Measurements from ENCODE around the gene SLC8A2.

SLC8A2 gene

DNA sequence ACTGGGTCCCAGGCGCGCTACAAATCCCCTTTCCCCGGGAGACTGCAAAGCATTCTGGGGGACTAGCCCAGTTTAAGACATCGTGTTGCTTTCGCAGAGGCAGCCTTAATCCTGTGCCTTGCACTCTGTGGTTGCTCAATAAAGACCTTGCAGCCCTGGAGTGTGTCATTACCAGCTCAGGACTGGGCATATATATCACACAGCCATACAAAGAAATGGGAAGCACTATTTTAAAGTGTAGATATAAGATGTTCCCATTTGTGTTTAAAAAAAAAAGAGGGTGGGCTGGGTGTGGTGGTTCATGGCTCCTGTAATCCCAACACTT lies 32.1 kb upstream of the SLC8A2 start:
- no peak for DNase-seq

DNA sequence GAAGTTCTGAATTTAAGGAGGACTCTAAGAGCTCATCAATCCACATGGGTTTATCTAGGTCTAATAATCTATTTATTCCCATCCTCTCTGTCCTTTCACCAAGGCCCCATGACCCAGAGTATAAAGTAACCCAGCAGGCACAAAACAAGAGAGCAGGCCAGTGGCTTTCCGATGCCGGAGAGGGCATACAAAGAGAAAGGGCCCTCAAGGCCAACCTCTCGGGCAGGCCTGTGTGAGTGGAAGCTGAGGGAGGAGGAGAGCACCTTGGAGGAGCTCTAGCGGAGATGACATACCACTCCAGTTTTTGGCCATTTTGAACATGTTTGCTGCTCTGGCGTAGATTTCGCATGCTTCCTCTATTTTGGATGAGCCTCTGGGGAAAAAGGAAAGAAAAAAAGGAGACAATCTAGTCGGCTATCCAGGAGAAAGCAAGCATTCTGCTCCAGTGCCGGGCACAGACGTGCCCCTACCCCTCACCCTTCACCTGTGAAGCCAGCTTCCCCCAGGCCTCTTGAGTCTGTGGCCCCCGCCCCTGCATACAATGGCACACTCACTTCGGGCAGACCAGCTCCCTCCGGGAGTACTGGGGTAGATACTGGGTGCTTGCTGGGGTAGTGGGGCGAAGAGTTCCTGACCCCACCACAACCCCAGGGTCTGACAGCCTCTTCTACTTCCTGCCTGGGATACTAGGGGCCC lies 31.6 kb upstream of the SLC8A2 start:
- no peak for DNase-seq

DNA sequence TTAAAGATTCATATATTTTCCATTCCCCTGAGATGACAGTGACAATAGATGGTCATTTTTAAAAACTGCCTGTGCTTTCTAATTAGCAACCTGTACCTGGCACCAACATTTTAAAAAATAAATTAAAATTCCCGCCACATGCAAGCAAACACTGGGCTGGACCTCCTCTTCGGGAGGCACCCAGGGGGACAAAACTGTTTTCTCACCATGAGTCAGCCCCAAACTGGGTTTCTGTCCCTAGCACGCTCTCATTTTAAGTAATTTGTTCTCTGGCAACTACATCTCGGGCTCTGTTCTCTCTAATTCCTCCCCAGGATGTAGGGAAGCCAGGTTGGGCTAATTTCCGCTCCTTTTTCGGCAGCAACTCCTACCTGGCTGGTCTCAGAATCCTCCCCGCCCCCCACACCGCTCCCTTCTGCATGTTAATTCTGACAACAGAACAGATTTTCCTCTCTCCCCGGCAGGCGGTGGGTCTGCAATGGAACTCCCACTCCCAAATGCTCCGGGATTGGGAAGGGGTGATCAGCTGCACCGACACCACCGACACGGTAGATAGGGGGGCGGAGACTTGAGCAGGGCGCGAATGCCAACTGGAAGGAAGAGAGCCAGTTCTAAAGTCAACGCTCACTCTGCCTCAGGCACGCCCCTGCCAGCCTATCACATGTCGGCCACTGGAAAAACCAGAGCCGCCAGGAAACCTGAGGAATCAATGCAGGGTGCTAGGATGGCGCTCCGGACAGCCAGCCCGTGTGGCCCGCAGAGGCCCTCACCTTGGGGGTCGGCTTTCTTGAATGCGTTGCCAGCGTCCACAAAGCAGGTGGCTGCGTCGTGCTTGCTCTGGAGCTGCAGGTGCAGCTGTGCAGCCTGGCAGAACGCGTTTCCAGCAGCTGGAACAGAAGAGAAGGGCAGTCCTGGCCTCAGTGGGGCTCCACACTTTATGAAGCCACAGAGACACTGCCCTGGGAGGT lies 28.5 kb upstream of the SLC8A2 start:
- no peak for DNase-seq

- no peak for DNase-seq
These were observed 27.7 kb upstream of the SLC8A2 start for GRCh38 chr19:47499371-47499770.

DNA sequence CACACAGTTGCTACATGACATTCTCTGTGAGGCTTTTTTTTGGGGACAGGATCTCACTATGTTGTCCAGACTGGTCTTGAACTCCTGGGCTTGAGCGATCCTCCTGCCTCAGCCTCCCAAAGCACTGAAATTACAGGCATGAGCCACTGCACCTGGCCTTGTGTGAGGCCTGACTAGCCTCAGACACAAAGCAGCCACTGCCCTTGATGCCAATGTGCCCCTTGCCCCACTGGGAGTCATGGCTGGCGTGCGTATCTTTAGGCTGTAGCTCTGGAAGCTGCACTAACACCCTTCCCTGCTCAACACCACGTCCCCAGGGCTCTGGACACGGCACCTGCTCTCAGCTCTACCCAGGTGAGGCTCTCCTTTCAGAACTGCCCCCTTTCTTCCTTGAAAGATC lies 26.9 kb upstream of the SLC8A2 start:
- no peak for DNase-seq

DNA sequence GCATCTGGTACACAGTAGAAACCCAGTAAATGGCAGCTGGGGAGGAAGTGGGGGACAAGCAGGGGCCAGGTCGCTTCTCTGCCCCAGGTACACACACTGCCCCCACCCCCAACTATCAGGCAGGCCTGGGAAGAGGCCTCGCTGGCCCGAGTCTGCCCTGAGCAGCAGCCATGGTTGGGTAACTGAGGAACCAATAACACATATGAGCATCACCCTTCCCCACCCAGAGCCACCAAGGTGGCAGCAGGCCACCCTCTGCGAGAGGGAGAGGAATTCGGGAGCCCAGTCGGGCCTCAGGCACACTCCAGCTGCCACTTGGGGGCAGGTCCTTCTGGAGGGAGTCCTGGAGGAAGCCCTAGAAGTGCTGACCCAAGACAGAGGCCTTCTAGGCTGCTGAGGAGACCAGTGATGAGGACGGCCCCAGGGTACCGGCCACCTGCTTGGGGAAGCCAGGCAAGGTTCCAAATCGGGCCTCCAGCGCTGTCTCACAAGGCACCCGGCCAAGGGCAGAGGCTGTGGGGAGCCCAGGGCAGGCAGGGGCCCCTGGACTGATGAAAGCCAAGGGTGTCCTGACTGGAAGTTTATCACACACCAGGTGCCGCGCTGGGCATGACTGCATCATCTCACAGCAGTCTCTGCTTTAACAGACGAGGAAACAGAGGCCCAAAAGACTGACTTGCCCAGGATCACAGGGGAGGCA lies 26.3 kb upstream of the SLC8A2 start:
- DNase-seq, result no peak

DNA sequence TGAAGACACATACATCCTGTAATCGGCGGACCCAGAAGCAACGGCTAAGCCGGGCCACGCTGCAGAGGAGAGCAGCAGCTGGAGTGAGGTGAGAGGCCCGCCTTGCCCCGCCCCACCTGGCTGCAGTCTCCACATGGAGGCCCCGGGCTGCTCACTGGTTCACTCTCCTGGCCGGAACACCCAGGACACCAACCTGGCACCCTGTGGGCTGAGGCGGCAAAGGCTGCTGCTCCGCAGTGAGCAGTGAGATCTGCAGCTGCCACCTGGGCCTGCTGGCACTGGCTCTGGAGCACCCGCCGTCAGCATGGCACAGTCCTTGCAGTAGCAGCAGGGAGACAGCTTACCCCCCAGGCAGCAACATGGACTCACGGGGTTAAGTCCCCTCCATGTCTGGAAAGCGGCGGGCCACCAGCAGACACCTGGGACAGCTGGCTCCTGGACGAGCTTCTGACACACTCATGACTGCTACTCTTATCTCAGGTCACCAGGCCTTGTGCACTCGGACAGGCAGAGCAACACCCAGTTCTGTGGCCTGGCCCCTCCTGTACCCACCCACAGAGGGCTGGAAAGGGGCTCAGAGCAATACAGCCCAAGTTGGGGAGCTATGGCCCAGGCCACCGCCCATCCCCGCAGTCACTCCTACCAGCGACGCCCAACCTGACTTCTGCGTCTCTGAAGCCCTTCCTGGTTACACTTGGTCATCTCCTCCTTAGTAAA lies 25.5 kb upstream of the SLC8A2 start:
- no peak for DNase-seq

DNA sequence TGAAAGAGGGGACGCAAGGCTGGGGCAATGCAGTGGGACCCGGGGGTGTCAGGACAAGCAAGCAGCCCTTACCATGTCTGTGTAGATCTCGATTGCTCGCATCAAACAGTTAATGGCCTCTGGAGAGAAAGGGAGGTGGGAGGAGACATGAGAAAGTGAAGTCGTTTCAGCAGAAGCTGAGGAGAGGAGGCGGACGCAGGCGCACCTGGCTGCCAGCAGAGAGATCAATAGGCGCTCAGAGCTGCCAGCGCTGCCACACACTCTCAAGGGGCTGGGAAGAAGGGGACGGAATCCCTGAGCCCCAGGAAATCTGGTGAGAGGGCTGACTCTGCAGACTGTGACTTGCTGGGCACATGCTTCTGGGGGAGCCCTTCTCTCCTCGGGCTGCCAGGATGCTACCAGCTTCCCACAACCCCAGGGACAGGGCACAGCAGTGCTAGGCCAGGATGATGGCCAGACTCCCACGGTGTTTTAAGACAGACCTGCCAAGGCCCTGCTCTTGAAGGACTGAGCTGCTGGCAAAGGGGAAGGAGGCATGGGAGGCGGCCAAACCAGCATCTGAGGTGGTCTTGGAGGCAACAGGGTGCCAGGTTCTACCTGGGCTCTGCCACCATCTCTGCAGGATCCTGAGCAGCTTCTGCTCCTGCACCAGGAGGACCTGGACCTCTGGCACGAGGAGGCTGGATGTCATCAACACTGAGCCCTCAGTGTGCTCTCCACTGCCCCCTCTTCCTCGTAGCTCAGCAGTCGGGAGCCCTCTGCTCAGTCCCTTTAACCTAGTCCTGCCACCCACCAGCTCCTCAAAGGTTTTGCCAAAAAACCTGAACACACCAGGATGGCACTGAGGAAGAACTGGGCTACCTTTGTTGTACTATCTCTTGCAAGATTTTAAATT lies 24.0 kb upstream of the SLC8A2 start:
- DNase-seq, result no peak

DNA sequence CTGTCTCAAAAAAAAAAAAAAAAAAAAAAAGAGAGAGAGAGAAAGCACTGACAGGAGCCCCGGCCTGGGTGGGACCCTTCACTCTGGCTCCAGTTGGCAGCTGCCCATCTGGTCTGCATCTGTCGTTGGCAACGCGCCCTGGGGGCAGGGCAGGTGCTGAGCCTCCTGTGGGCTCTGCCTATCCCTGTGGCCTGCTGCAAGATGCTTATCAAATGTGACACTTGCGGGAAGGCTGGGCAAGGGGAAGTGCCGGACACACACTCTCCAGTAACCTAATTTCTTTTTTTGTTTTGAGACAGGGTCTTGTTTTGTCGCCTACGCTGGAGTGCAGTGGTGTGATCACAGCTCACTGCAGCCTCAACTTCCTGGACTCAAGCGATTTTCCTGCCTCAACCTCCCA lies 23.0 kb upstream of the SLC8A2 start:
- no peak for DNase-seq

DNA sequence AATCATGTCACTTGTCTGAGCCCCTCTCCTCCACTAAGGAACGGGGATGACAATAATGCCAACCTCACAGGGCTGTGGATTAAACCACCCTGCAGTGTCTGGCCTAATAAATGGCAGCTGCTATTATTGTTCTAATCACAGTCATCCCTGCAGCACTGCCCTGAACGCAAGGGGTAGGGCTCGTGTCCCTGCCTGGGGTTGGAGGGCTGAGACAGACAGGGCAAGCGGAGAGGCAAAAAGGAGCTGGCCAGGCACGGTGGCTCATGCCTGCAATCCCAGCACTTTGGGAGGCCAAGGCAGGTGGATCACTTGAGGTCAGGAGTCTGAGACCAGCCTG lies 22.5 kb upstream of the SLC8A2 start:
- no peak for DNase-seq

DNA sequence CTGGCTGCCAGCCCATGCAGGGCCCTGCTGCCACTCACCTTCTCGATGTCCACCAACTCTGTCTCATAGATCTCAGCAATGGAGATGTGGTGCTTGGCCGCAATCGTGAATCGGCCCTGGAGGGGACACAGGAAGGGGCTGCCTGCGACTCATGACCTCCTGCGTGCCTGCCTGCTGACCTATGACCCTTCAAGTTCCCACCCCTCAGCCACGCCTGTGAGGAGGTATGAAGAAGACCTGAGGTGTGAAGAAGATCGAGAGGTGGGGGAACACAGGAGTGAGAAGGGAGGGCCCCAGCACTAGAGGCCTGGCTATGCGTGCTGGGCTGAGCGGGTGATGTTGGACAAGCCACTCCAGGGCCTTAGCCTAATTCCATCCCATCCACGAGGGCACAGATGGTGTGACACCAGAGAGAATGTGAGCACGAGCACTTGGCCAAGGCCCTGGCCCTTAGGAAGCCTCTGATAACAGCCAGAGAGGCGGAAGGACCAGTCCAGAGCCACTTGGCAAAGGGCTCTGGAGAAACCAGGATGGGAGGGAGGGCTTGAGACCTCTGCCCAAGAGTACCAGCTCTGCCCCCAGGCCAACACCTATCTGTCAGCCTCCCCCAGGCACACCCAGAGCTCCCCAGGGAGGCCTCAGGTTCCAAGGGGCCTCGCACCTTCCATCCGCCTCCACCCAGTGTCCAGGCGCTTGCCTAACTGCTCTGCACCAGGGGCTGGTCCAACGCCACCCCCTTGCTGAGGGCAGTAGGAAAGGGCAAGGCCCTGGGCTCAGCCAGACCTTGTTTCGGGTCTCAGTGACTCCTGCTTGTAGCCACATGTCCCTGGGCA lies 21.9 kb upstream of the SLC8A2 start:
- no peak for DNase-seq

DNA sequence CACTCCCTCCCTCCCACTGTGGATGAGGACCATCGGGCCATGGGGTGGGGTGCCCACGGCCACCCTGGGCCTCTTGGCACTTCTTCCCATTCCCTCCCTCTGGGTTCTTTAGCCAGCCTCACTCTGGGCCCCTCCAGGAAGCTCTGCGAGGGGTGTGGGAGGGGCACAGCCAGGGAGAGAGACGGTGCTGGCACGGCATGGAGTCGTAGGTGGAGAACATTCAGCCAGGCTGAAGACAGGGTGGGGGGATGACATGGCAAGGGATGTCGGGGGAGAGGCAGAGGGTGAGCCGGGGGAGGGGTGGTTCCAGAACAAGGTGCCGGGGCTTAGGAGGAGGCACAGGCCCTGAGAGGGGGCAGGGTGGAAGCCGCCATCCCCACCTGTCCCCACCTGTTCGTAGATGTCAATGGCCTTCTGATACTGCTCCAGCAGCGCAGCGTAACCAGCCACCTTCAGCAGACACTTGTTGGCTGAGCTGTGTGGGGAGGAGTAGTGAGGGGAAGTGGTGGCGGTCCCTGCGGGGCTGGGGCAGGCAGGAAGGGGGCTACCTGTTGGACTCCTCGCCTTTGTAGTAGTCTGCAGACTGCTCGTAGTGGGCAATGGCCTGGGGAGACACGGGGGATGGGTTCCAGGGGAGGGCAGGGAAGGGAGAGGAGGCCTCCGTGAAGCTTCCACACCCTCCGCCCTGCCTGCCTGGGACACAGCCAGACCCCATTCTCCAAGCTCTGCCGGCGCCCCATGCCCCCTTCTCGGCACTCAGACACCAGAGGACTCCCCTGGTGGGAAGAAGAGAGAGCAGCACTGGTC lies 21.1 kb upstream of the SLC8A2 start:
- no peak for DNase-seq

- DNase-seq, result no peak
These were observed 20.4 kb upstream of the SLC8A2 start for GRCh38 chr19:47492137-47492533.

DNA sequence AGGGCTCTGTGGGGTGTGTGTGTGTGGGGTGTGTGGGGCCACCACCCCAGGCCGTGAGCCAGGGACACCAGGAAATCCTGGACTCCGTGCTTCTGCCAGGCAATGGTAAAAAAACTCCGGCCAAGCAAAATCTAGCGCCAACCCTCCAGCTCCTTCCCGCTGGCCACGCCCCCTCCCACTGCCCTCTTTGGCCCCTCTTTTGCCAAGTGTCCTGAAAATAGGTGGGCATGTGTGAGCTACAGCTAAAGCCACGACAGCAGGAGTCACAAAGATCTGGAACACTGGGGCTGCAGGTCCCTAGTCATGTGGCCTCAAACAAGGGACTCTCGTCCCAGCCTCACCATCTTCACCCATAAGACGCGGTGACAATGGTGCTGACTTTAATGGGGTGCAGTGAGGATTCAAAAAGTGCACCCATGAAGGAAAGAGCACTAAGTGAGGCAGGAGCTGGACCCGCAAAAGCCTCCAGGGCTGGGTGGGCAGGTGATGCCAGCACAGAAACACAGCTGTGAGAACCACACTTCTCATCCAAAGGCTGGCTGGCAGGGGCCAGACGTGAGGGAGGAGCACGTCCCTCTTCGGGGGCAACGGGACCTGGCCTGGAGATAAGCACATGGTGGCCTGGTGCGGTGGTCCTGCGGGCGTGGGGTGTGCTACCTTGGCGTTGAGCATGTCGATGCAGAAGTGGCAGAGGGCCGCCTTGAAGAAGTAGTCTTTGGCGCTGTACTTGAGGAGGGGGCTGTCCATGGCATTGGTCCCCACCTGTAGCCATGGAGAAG lies 19.9 kb upstream of the SLC8A2 start:
- no peak for DNase-seq

GRCh38 chr19:47490847-47491246 lies 19.2 kb upstream of the SLC8A2 start:
- DNase-seq, result no peak

DNA sequence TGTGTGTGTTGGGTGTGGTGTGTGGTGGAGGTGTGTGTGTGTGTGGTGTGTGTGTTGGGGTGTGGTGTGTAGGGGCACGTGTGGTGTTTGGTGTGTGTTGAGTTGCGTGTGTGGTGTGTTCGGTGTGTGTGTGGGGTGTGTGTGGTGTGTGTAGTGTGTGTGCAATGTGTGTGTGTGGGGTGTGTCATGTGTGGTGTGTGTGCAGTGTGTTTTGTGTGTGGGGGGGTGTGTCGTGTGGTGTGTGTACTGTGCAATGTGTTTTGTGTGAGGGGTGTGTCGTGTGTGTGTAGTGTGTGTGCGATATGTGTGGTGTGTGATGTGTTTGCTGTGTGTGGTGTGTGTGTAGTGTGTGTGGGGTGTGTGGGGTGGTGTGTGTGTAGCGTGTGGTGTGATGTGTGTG lies 18.3 kb upstream of the SLC8A2 start:
- DNase-seq, result no peak

GRCh38 chr19:47489072-47489914 lies 17.6 kb upstream of the SLC8A2 start:
- no peak for DNase-seq
